GM18858 (cell line): ENCODE measurements around the gene AGER.
"Not testable (repeated sequence)": the region's sequence is repeated elsewhere in the genome, so short reads cannot be mapped to it uniquely, and the experiment has no call there.

Experiments used
- ATAC-seq: cut with Tn5 transposase; IDR thresholded peaks from one replicate; pipeline ENCODE4 v1.9.1; 2021; ENCODE audit not compliant: unreplicated experiment

Gene AGER

GRCh38 chr6:32187725-32188380 is 3.8 kb upstream of the AGER start:
- ATAC-seq, result not testable (repeated sequence)

GRCh38 chr6:32187009-32187709 is 3.1 kb upstream of the AGER start:
- no peak for ATAC-seq

GRCh38 chr6:32186151-32186840 is 2.2 kb upstream of the AGER start:
- not testable (repeated sequence) for ATAC-seq

DNA sequence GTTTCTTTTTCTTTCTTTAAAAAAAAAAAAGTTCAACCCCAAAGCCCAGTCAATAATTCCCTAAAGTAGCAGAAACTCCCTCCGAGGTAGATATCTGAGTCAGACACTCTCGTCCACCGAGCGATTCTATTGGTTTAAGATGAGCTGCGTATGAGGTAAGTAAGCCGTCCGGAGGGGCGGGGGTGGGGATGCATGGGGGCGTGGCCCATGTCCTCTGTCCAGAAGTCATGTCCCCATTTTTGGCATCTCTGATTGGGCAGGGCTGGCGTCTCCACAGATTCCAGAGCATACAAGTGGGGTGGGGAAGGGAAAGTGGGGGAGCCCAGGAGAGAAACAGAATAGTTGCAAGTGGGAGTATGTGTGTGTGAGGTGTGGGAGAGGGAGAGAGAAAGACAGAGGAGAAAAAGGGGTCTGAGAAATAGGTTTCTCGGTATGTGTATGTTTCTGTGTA is 1.7 kb upstream of the AGER start:
- not testable (repeated sequence) for ATAC-seq

DNA sequence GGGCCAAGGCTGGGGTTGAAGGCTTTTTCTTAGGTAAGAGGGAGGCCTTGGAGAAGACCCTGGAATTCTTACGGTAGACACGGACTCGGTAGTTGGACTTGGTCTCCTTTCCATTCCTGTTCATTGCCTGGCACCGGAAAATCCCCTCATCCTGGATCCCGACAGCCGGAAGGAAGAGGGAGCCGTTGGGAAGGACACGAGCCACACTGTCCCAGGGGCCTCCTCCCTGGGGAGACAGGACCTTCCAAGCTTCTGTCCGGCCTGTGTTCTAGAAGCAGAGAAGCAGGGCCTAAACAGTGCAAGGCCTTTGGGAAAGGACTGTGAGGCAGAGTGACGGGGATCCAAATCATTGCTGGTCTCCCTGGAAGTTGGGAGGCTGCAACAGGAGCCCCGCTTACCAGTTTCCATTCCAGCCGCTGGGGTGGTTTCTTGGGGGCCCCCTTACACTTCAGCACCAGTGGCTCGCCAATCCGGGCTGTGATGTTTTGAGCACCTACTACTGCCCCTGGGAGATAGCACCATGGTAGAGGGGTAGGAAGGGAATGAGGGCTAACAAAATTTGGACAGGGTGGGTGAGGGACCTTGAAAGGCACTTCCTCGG is 470 bp downstream of the AGER start:
- no peak for ATAC-seq

DNA sequence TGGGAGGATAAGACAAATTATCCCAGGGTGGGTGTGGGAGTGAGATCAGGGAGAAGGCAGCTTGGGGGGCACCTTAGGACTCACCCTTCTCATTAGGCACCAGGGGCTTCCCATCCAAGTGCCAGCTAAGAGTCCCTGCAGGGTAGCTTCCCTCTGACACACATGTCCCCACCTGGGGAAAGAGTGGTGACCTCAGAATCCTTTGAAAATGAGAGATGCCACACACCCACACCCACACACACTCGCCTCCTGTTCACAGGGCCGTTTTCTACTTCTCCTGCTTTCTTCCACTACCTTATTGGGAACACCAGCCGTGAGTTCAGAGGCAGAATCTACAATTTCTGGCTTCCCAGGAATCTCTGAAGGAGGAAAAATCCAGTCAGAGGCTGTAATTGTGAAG is 1.0 kb downstream of the AGER start:
- no peak for ATAC-seq

GRCh38 chr6:32182555-32182981 is 1.5 kb downstream of the AGER start:
- ATAC-seq, result no peak

GRCh38 chr6:32181915-32182529 is 2.0 kb downstream of the AGER start:
- ATAC-seq, result no peak

- ATAC-seq, result no peak
These were observed 2.8 kb downstream of the AGER start for GRCh38 chr6:32181148-32181702.

DNA sequence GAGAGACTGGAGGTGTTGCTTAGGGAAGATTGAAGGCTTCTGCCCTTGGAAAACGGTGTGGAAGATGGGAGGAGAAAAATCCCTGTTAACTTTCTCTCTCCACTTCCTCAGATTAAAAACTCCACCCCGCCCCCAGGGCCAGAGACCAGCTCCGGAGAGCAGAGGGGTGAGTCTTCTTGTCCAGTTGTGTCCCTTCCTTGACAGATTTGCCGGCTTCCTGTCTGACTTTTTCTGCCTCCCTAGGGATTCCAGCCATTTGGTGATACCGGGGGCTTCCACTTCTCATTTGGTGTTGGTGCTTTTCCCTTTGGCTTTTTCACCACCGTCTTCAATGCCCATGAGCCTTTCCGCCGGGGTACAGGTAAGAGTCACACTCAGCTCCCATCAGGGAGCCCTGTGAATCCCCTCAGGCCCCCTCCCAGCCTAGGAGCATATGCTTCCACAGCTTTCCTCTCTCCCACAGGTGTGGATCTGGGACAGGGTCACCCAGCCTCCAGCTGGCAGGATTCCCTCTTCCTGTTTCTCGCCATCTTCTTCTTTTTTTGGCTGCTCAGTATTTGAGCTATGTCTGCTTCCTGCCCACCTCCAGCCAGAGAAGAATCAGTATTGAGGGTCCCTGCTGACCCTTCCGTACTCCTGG is 4.2 kb downstream of the AGER start:
- no peak for ATAC-seq

DNA sequence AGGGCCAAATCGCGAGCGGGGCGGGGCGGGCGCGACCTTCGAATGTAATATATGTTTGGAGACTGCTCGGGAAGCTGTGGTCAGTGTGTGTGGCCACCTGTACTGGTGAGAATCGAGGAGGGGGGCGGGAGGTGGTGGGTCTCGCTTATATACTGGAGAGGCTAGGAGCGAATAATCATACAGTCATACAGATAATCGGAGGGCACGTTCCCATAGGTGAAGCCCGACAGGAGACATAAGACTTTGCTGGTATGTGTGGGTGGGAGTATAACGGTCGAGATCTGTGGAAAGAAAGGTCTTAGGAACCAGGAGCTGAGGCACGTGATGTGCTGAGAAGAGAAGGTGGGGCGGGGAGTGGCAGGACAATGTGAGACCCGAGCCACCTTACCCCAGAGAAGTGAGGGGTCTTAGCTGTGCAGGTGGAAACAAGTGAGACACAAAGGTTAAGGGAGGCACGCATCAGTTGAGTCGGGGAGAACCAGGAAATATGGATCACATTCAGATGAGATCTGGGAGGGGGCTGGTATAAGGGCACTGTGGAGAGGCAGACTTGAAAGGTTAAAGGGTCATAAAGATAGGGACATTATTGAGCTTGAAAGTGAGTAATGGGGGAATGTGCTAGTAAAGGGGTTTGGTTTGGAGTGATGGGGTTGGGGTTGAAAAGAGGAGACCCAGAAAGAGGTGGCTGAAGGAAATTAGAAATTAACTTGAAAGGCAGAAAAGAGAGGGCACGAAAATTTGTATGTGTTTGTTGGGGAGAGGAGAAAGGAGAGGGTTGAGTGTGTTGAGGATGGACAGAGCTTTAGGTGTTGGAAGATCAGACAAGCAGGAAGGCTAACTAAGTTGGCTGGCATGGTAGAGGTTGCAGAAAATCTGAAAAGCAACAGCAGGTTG is 5.3 kb downstream of the AGER start:
- ATAC-seq, result no peak

DNA sequence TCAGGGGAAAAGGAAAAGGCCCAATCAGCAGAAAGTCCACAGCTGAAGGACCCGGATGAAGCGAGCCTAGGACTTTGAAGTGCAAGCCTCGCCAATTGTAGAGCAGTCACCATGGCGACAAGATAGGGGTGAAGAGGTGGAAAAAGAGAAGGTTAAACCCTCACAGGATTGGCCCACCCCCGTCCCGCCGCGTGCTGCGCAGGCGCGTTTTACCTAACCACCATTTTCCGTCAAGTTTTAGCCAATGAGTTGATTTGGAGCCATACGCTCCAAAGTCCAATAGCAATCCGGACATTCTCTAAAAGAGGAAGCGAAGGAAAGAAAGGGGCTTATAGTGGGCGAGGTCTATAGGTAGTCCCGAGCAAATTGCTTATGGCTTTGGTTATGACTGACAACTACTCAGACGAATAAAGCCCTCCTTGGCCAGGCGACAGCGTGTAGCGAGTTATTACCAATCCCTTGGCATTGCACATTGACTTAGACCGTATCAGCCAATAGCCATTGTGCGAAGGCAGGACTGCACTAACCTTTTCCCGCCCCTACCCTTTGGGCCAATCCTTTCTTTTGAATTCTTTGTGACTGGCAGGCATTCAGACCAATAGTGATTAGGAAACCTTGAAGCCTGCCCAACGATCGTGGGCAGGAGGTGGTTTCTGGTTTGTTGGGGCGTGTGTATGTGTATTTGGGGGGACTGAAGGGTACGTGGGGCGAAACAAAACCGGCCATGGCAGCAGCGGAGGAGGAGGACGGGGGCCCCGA is 6.1 kb downstream of the AGER start, which contains the start of gene RNF5:
TSS of gene RNF5 (plus strand) at position 618 of the 759 bp plus-strand sequence. CDS start at position 725, 107 bp downstream.
- ATAC-seq, result peak; percentile 66

DNA sequence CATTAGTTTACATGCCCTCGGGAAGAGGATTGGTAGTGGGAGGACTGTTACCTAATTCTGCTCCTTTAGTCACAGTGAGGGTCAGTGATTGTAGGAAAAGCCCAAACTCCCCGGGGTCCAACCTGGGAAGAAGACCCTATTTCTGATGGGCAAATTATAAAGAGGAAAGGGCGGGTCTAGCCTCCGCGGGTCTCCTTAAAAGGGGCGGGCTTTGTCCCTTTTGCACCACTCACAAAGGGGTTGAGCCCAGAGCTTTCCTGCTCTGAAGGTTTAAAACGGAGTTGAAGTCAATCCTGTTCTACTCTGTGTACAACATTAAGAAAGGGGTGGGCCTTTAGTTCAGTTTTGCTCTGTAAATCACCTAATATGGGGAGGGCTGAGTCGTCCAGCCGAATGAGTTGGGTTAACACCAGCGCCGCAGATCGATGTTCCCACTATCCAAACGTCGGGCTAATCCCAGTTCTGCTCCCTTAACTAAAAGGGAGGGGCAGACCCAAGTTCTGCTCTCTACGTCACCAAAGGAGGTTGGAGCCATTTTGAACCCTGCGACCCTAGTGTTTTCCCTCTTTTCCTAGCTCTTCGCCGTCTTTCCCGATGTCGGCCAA is 6.8 kb downstream of the AGER start:
- ATAC-seq, result no peak

GRCh38 chr6:32176476-32177182 is 7.4 kb downstream of the AGER start:
- ATAC-seq, result no peak

- ATAC-seq, result no peak
These were observed 8.2 kb downstream of the AGER start, which contains the start of gene AGPAT1 for GRCh38 chr6:32175711-32176475. TSS of gene AGPAT1 (minus strand) at chr6:32176084. CDS start at chr6:32171496, 4,588 bp downstream.

- no peak for ATAC-seq
These were observed 8.7 kb downstream of the AGER start for GRCh38 chr6:32175322-32175710.

- no peak for ATAC-seq
These were observed 9.6 kb downstream of the AGER start for GRCh38 chr6:32174416-32174815.
